ENCODE data around the gene APOBR. TPM values are rescaled to one million over a fixed set of nuclear protein-coding genes. Genes with fewer than 3 reads are reported as not detected.

The APOBR gene
- total RNA-seq, 2 donors from 2014 or later: 1.1 to 3.4 TPM

DNA sequence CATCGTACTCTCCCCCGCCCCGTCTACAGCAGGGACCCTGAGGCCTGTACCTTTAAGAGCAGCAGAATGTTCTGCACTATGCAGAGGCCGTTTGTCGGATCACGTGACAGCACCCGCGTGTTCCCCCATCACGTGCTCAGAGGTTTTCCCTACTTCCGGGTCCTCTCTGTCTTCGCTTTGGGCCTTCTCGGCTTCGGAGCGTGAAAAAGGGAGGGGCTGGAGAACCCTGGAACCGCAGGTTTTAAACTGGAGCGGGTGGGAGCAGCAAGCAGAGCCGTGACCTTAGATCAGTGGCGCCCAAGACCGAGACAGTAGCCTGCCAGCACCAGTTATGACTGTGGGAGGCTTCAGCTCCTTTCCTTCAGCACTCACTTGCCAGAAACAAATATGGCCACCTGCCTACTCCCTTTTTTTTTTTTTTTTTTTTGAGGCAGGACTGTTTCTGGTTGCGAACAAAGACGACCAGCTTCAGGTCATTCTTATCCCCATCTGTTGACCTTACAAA is 2.4 kb upstream of the APOBR start, which contains the start of gene CLN3:
Gene CLN3, minus strand, starts transcription at position 105 of the 505 bp plus-strand sequence. CDS start 315 bp downstream, outside the sequence.
- no peaks in the 10 kb centered on the region for H3K27me3 ChIP-seq (replicated peaks; ENCODE audit: insufficient read depth)
- no peaks in the 10 kb centered on the region for H3K9me3 ChIP-seq
- ATAC-seq (ENCODE audit: insufficient number of reproducible peaks, low FRiP score, low read depth) (peak; percentile 93), DNase-seq (ENCODE audit: low spot score) (peak; percentile 73)
- peaks cover 17% of the 10 kb centered on the region for H3K36me3 ChIP-seq
- peak within 1 kb of the TSS; percentile 93 to 96 for H3K27ac ChIP-seq
- TF ChIP-seq, protein P1, sequence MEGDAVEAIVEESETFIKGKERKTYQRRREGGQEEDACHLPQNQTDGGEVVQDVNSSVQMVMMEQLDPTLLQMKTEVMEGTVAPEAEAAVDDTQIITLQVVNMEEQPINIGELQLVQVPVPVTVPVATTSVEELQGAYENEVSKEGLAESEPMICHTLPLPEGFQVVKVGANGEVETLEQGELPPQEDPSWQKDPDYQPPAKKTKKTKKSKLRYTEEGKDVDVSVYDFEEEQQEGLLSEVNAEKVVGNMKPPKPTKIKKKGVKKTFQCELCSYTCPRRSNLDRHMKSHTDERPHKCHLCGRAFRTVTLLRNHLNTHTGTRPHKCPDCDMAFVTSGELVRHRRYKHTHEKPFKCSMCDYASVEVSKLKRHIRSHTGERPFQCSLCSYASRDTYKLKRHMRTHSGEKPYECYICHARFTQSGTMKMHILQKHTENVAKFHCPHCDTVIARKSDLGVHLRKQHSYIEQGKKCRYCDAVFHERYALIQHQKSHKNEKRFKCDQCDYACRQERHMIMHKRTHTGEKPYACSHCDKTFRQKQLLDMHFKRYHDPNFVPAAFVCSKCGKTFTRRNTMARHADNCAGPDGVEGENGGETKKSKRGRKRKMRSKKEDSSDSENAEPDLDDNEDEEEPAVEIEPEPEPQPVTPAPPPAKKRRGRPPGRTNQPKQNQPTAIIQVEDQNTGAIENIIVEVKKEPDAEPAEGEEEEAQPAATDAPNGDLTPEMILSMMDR (IDR thresholded peaks at IDR 0.05): no peak
- peaks cover 7 to 14% of the 10 kb centered on the region in 2 donors for H3K4me1 ChIP-seq (ENCODE audit: control insufficient read depth in 1 of 2, low read depth in 2 of 2)
- H3K4me3 ChIP-seq: peak within 1 kb of the TSS; percentile 90

DNA sequence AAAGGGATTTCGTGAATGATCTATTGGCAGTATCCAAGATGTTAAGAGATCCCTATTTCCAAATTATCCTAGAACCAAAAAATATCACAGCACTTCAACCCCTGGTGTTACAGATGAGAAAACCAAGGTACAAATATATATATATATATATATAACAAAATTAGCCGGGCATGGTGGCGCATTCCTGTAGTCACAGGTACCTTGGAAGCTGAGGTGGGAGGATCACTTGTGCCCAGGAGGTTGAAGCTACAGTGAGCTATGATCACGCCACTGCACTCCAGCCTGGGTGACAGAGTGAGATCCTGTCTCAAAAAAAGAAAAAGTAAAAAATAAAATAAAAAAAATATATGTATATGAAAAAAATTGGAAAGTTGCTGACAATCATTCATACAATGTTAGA is 1.9 kb upstream of the APOBR start:
- Histone ChIP-seq H3K27ac (peak overlapping the region; percentile 93 to 96), H3K27me3 (replicated peaks; ENCODE audit: insufficient read depth) (no peaks in the 10 kb centered on the region), H3K4me3 (peak overlapping the region; percentile 90), H3K9me3 (no peaks in the 10 kb centered on the region), H3K4me1 (ENCODE audit: control insufficient read depth in 1 of 2, low read depth in 2 of 2) (peaks cover 7 to 14% of the 10 kb centered on the region in 2 donors), H3K36me3 (peaks cover 13% of the 10 kb centered on the region)
- ATAC-seq (ENCODE audit: insufficient number of reproducible peaks, low FRiP score, low read depth) (no peak), DNase-seq (ENCODE audit: low spot score) (no peak)
- TF ChIP-seq, protein P1 (IDR thresholded peaks at IDR 0.05): no peak

DNA sequence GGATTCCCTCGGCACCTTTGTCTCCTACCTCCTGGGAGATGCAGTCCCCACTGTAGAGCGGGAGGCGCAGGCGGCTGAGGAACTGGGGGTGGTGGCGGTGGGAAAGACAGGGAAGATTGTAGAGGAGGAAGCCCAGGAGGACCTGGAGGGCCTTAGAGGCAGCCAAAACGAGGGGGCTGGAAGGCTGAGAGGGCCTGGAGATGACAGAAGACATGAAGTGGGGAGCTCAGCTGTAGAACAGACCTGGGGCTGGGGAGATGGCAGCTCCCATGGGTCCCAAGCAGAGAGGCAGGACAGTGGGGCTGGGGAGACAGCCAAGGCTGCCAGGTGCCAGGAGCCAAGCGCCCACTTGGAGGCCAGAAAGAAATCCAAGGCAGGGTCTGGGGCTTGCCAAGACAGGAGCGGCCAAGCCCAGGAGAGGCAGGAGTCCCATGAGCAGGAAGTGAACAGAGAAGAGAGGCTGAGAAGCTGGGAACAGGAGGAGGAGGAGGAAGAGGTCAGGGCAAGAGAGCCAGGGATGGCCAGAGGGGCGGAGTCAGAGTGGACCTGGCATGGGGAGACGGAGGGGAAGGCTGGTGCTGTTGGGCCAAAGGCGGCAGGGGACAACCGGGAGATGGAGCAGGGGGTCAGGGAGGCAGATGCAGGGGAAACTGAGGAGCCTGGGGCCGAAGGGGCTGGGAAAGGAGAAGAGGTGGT is 803 bp downstream of the APOBR start:
- Histone ChIP-seq H3K9me3 (no peaks in the 10 kb centered on the region), H3K36me3 (no peaks in the 10 kb centered on the region), H3K27me3 (replicated peaks; ENCODE audit: insufficient read depth) (no peaks in the 10 kb centered on the region), H3K4me3 (peak overlapping the region; percentile 63), H3K27ac (peak overlapping the region in 1 of 2 donors; percentile 26), H3K4me1 (ENCODE audit: control insufficient read depth in 1 of 2, low read depth in 2 of 2) (peaks cover 7% of the 10 kb centered on the region in 2 donors)
- no peak for ATAC-seq (ENCODE audit: insufficient number of reproducible peaks, low FRiP score, low read depth)
- DNase-seq (ENCODE audit: low spot score): no peak
- TF ChIP-seq, protein P1 (IDR thresholded peaks at IDR 0.05): no peak

DNA sequence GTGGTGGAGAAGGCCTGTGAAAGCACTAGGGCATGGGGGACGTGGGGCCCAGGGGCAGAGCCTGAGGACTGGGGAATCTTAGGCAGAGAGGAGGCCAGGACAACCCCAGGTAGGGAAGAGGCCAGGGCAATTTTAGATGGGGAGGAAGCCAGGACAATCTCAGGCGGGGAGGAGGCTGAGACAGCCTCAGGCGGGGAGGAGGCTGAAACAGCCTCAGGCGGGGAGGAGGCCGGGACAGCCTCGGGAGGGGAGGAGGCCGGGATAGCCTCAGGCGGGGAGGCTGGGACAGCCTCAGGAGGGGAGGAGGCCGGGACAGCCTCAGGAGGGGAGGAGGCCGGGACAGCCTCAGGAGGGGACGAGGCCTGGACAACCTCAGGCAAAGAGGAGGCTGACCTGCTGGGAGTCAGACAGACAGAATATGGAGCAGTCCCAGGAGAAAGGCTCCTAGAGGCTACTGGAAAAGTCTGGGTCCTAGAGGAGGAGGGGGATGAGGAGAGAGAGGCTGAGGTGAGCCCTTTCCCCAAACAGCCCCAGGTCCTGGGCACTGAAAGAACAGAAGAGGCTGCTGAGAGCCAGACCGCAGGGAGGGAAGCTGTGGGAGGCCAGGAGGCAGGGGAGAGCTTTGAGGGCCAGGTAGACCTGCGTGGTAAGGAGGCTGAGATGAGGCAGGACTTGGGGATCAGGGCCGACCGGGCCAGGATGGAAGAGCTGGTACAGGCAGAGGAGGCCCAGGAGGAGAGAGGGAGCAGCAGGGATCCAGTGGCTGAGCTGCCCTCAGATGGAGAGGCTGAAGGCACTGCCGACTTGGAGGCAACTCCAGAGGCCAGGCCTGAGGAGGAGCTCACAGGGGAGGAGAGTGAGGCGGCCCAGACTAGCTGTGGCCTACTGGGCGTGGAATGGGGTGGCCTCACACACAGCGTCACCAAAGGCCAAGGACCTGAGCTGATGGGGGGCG is 1.6 kb downstream of the APOBR start:
- ATAC-seq (ENCODE audit: insufficient number of reproducible peaks, low FRiP score, low read depth) (no peak), DNase-seq (ENCODE audit: low spot score) (no peak)
- Histone ChIP-seq H3K9me3 (no peaks in the 10 kb centered on the region), H3K4me1 (ENCODE audit: control insufficient read depth in 1 of 2, low read depth in 2 of 2) (peaks cover 0 to under 1% of the 10 kb centered on the region in 2 donors), H3K27ac (no peak overlapping the region), H3K27me3 (replicated peaks; ENCODE audit: insufficient read depth) (no peaks in the 10 kb centered on the region), H3K36me3 (no peaks in the 10 kb centered on the region), H3K4me3 (no peak overlapping the region)
- TF ChIP-seq, protein P1 (IDR thresholded peaks at IDR 0.05): no peak

DNA sequence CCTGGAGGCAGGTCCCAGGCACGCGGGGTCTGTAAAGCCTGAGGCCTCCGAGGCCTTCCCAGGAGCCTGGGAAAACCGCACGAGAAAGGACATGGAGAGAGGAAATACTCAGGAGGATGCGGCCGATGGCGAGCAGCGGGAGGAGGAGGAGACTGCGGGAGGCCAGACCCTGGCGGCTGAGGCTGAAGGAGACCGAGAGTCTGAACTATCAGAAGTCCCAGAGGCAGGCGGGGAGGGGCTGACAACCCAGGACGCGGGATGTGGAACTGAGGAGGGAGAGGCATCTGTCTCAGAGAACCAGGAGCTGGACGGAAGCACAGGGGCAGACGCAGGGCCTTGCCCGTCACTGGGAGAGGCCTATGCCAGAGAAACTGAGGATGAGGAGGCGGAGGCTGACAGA is 2.4 kb downstream of the APOBR start:
- H3K4me1 ChIP-seq (ENCODE audit: control insufficient read depth in 1 of 2, low read depth in 2 of 2): no peaks in the 10 kb centered on the region
- no peak overlapping the region for H3K4me3 ChIP-seq
- H3K36me3 ChIP-seq: no peaks in the 10 kb centered on the region
- ATAC-seq (ENCODE audit: insufficient number of reproducible peaks, low FRiP score, low read depth) (no peak), DNase-seq (ENCODE audit: low spot score) (no peak)
- no peaks in the 10 kb centered on the region for H3K9me3 ChIP-seq
- no peaks in the 10 kb centered on the region for H3K27me3 ChIP-seq (replicated peaks; ENCODE audit: insufficient read depth)
- TF ChIP-seq, protein P1 (IDR thresholded peaks at IDR 0.05): no peak
- no peak overlapping the region for H3K27ac ChIP-seq
